Lower lobe of right lung (tissue), 2 donors: ENCODE measurements around the gene TEN1. TPM values are rescaled to one million over a fixed set of nuclear protein-coding genes. Genes with fewer than 3 reads are reported as not detected.
A peak's percentile ranks its signal among the peaks of the same experiment; 100 is the strongest.

ENCODE experiments used
- ATAC-seq, 2 donors: fragments of 200-7000 bp; cut with Tn5 transposase; one replicate each; pipeline ENCODE4 v1.9.1; 2020 to 2022; ENCODE audit warnings: mild to moderate bottlenecking in 2 of 2, moderate library complexity in 2 of 2
- DNase-seq: peaks from one replicate; pipeline ENCODE4 v3.0.0-alpha.2; 2020
- H3K27ac ChIP-seq: fragments of 200-600 bp; one replicate; pipeline ENCODE4 v1.8.0; 2022
- H3K27me3 ChIP-seq: fragments of 200-600 bp; one replicate; pipeline ENCODE4 v1.8.0; 2022; ENCODE audit warnings: low read depth
- H3K36me3 ChIP-seq: fragments of 200-600 bp; one replicate; pipeline ENCODE4 v1.8.0; 2022; ENCODE audit warnings: mild to moderate bottlenecking
- H3K4me1 ChIP-seq: fragments of 200-600 bp; one replicate; pipeline ENCODE4 v1.8.0; 2022
- H3K4me3 ChIP-seq: fragments of 200-600 bp; one replicate; pipeline ENCODE4 v1.8.0; 2022; ENCODE audit warnings: mild to moderate bottlenecking
- H3K9me3 ChIP-seq: fragments of 200-600 bp; one replicate; pipeline ENCODE4 v1.8.0; 2022
- intact Hi-C: fragments of 100-400 bp; cut with DNase I; formaldehyde crosslinking; loops from one replicate; pipeline ENCODE4 v1.11.0; 2022
- total RNA-seq: library from RNA; stranded (reverse); fragmentation: NEBNext Ultra II Directional; extraction: Animal tissue kit (Norgen Biotek cat#: 25700); gene quantifications from one replicate; pipeline ENCODE4 v1.2.1, GENCODE V29; 2021
- TF ChIP-seq, protein P1 (sequence below): fragments of 200-600 bp; IDR thresholded peaks from one replicate; pipeline ENCODE4 v1.8.0; 2022; ENCODE audit warnings: antibody characterized with exemption, mild to moderate bottlenecking
- donor health status: DM: no; HTN: yes; CAD: no; lungs with severe emphysema.

Gene TEN1
- total RNA-seq, 1 donor from 2014 or later, result 14.6 TPM

GRCh38 chr17:75940727-75941441 lies 38.2 kb upstream of the TEN1 start, which contains the start of gene FBF1:
FBF1 (minus strand) TSS chr17:75941042; CDS start chr17:75938149, 2,893 bp downstream.
- peaks cover 13% of the 10 kb centered on the region for H3K36me3 ChIP-seq
- peaks cover 12% of the 10 kb centered on the region for H3K4me1 ChIP-seq
- H3K27ac ChIP-seq, result peak within 1 kb of the TSS; percentile 86
- ATAC-seq (peak; percentile 99), DNase-seq (peak; percentile 97)
- H3K27me3 ChIP-seq, result no peaks in the 10 kb centered on the region
- TF ChIP-seq, protein P1, sequence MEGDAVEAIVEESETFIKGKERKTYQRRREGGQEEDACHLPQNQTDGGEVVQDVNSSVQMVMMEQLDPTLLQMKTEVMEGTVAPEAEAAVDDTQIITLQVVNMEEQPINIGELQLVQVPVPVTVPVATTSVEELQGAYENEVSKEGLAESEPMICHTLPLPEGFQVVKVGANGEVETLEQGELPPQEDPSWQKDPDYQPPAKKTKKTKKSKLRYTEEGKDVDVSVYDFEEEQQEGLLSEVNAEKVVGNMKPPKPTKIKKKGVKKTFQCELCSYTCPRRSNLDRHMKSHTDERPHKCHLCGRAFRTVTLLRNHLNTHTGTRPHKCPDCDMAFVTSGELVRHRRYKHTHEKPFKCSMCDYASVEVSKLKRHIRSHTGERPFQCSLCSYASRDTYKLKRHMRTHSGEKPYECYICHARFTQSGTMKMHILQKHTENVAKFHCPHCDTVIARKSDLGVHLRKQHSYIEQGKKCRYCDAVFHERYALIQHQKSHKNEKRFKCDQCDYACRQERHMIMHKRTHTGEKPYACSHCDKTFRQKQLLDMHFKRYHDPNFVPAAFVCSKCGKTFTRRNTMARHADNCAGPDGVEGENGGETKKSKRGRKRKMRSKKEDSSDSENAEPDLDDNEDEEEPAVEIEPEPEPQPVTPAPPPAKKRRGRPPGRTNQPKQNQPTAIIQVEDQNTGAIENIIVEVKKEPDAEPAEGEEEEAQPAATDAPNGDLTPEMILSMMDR, result peak; percentile 24
- intact Hi-C loops, result no loop called here
- peak within 1 kb of the TSS; percentile 90 for H3K4me3 ChIP-seq
- H3K9me3 ChIP-seq, result no peaks in the 10 kb centered on the region

DNA sequence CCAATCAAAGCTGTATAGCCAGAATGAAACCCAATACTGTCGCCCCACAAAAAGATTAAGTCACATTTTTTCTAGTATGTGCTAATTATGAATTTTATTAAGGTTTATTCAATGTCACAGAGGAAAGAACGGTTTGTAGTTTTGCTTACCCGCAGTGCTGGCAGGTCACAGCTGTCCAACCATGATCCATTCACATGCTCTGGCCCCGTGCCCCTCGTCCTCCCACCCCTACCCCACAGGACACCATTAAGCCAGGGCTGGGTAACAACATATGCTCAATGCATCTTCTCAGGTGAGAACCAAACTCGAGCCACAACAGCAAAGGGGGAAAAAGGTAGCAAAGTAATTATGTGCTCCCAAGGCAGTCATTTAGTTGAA lies 37.6 kb upstream of the TEN1 start:
- ATAC-seq (no peak), DNase-seq (no peak)
- TF ChIP-seq, protein P1, result no peak
- Histone ChIP-seq H3K4me3 (peak overlapping the region; percentile 90), H3K9me3 (no peaks in the 10 kb centered on the region), H3K27me3 (no peaks in the 10 kb centered on the region), H3K36me3 (peaks cover 18% of the 10 kb centered on the region), H3K27ac (peak overlapping the region; percentile 31), H3K4me1 (peaks cover 12% of the 10 kb centered on the region)
- intact Hi-C loops, result no loop called here

DNA sequence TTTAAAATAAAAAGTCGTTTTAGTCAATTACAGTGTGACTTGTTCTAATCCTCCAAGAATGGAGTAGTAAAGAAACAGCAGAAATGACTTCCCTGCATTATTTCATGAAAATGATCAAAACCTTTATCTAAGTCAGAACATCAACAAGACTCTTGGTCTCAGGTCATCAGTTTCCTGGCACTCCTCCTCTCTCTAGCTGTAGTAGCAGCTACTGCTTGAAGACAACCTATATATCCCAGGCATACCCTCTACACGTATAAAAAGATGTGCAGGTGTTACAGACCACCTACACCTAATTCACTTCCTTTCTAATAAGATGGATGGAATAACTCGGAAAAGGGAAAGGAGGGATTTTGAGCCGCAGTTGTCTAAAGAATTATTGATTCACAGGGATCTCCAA lies 36.6 kb upstream of the TEN1 start:
- no peaks in the 10 kb centered on the region for H3K9me3 ChIP-seq
- peaks cover 29% of the 10 kb centered on the region for H3K36me3 ChIP-seq
- ATAC-seq, result no peak
- DNase-seq, result no peak
- TF ChIP-seq, protein P1, result no peak
- H3K27me3 ChIP-seq, result no peaks in the 10 kb centered on the region
- H3K27ac ChIP-seq, result no peak overlapping the region
- intact Hi-C loops, result no loop called here
- no peak overlapping the region for H3K4me3 ChIP-seq
- peaks cover 12% of the 10 kb centered on the region for H3K4me1 ChIP-seq

GRCh38 chr17:75943491-75943890 lies 35.5 kb upstream of the TEN1 start:
- Histone ChIP-seq H3K27me3 (no peaks in the 10 kb centered on the region), H3K4me3 (no peak overlapping the region), H3K27ac (no peak overlapping the region), H3K36me3 (peaks cover 39% of the 10 kb centered on the region), H3K9me3 (no peaks in the 10 kb centered on the region), H3K4me1 (peaks cover 12% of the 10 kb centered on the region)
- TF ChIP-seq, protein P1, result no peak
- intact Hi-C loops, result no loop called here
- ATAC-seq (no peak), DNase-seq (no peak)

GRCh38 chr17:75945211-75945610 lies 33.8 kb upstream of the TEN1 start:
- TF ChIP-seq, protein P1, result no peak

More at GRCh38 chr17:75945211-75945610, 33.8 kb upstream of the TEN1 start:
- Histone ChIP-seq H3K9me3 (no peaks in the 10 kb centered on the region), H3K27me3 (no peaks in the 10 kb centered on the region), H3K36me3 (peaks cover 56% of the 10 kb centered on the region), H3K27ac (no peak overlapping the region), H3K4me1 (peaks cover 9% of the 10 kb centered on the region), H3K4me3 (no peak overlapping the region)
- ATAC-seq (no peak), DNase-seq (no peak)
- intact Hi-C loops, result no loop called here
